NCI-H1105 (cell line): ENCODE data around the gene NDUFC2.
"Not testable (repeated sequence)": the region's sequence is repeated elsewhere in the genome, so short reads cannot be mapped to it uniquely, and the experiment has no call there.

ENCODE experiments used
- DNase-seq: peaks from one replicate; lab custom pipeline; 2025; lab: John Stamatoyannopoulos, UW

NDUFC2 gene

DNA sequence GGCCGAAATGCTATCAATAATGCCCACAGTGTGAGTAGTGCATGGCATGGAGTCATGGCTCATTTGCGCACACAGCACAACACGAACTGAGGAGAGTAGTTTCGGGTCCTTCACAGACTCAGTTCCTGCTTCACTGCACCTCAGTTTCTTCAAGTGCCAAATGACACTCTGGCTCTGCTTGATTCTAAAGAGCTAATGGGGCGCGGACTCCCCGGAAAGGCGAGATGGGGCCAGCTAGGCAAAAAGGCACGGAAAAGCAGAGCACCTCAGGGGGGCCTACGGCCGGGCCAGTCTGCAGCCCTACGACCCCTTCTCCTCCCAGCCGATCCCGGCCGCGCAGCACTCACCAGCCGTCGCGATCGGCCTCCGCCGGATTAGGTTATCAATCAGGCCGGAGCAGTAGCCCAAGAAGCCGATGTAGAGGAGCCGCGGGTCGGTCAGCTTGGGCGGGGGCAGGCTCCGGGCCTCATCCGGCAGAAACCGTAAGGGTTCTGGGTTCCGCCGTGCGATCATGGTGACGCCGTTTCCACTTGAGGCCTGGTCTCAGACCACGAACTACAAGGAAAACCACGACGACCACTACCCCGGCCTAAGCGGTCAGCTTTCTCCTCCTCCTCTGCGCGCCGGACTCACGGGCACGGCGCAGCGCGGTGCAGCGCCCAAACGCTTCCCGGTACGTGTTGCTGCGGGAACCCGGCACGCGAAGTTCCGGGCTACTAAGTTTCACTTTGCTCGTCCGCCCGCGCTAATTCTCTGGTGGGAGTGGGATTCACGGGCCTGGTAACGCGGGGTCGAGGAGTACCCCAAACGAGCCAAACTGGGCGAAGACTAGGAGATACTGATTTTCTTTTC, at the start of gene NDUFC2:
Gene NDUFC2 (minus strand): TSS at position 631 of the 852 bp plus-strand sequence. CDS start 118 bp downstream, at position 513.
- peak; percentile 75 for DNase-seq

DNA sequence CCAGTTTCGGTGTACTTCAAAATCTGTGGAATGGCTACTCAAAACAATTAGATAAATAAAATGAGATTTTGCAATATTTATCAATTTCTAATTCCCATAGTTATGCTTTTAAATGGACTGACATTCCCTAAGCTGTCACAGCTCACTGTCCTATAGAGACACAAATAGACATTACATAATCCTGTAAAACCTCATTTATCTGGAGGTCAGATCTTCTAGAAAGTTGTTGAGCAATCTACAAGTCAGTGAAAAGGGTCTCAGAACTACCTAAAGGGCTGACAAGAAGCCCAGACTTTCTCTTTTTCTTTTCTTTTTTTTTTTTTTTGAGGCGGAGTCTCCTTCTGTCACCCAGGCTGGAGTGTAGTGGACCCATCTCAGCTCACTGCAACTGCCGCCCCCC, 47.7 kb upstream of the NDUFC2 start:
- DNase-seq: no peak

DNA sequence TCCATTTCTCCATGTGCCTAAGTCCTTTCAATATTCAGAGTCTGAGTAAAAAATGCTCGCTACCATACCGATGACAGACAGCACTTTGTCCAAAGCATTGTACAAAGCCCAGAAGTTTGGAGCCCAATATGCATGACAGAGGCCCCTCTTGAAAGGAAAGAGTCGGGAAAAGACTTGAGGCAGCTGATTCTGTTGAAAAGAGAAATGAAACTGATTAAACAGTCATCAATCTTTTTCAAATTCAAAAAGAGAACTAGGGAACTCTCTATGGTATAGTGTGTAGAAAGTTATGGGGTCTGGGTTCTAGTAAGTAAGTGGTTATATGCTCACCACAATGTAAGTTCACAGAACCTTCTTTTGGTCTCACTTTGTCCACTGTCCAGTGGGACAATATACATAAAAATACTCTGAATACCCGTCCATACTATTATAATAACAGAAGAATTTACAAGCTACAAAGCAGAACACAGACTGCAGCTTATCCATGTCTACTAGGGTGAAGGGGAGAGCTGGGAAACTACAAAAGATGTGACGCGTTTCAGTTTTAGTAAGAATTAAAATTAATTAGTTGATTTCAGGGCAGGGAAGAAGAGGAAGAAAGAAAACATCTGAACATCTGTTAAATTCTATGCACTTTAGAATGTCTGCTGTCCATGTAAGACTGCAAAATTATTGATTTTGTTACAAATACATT, 33.1 kb upstream of the NDUFC2 start:
- no peak for DNase-seq

DNA sequence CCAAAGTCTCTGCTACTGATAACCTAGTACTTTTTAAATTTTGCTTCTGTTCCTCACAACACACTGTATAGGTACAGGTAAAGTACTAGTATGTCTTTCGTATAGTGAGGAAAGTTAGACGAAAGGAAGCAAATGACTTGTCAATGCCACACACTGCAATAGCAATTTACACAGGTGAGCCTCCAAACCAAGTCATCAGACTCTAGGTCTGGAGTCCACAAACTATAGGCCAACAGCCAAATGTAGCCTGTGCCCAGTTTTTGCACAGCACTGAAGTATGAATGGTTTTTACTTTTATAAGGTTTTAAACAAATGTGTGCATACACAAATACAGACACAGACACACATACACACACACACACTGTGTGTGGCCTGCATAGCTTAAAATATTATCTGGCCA, 31.6 kb upstream of the NDUFC2 start:
- DNase-seq: no peak

DNA sequence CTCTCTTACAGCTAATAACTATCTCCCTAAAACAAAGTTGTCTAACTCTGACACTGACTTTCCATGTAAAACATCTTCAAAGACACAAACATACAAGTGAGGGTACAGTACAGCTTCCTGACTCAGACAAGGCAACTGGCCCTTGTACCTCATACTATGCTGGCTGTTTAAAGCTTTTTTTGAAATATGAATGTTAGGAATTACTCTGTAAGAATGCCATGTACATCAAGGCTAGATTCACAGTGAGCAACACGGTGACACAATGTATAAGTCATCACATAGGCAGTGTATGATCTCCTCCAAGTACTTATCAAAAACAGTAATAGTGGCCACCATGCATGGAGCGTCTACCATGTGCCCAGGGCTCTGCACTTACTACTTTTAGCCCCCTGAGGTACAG, 31.2 kb upstream of the NDUFC2 start:
- DNase-seq: no peak

DNA sequence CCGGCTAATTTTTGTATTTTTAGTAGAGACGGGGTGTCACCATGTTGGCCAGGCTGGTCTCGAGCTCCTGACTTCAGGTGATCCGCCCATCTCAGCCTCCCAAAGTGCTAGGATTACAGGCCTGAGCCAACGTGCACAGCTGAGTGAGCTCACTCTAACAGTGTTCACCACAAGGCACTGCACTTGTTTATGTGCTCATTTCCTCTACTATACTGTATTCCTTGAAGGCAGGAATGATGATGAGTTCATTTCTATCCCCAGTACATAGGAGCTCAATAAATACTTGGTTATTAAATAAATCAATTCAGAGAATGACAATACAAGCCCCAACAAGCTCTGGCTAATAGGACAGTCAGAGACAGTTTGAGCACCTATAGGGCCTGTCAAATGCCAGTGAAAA, 30.7 kb upstream of the NDUFC2 start:
- DNase-seq: no peak

DNA sequence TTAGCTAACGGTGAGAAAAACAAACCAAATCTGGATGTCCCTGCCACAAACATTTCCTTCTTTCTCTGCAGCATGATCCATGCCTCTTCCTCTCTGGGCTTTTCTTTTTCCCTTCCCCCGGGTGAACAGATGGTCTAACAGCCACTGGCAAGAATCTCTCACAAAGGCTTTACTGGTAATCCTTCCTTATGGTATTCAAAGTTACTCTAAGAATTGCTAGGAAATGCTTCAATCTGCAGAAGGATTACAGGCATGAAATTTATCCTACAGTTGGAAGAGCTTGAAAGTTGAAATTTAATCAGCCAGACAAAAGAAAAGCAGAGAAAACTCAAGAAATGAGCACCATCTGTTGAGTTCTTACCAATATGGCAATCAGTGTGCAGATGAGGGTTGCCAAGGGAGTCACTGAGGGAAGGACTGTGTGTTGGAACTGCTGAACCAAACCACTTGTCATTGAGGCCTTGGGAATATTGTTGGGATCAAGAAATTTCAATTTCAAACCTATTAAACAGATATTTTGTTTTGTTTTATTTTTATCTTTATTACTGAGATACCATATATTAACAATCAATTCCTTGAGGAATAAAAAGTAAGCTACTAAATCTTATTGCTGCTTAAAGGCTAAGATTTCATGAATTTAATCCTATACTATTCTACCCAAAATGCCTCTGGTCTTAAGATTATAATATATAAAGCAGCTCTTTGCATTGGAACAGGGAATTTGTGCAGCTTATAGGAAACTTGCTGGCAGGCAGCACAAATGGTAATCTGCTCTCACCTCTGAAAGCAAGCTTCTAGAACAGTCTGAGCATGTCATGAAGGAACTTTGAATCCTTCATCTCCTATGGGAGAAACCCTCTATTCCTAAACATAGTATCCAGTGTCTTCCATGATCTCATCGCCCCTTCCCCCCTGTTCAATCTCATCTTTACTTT, 29.7 kb upstream of the NDUFC2 start:
- DNase-seq: no peak

DNA sequence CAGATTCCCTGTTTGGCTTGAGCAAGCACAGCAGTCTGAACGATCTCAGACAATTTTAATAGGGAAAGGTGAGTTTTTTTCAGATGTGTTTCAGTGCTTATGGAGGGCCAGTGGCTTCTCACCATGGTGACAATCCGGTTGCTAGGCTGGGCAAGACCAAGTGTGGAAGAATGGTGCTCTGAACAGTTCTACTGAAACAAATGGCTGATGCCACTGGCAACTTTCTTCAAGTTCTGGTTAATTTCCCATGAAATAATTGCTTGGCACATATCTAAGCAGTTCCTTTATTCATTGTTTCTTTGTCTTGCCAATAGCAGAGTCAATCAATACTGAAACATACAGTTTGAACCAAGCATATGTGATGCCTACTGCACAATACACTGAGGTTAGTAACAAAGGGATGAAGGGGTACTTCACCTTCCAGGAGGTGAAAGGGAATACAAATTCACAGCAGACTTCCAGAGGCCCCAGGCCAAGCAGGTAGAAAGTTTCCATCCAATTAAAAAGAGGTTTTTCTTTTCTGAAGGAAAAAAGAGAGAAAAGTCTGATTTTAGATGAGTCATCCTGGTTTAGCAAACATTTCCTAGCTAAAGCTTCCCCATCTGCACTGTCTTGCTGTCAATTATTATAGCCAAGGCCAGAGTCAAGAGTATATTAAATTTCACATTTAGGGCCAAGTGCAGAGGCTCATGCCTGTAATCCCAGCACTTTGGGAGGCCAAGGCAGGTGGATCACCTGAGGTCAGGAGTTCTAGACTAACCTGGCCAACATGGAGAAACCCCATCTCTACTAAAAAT, 21.2 kb upstream of the NDUFC2 start:
- no peak for DNase-seq

DNA sequence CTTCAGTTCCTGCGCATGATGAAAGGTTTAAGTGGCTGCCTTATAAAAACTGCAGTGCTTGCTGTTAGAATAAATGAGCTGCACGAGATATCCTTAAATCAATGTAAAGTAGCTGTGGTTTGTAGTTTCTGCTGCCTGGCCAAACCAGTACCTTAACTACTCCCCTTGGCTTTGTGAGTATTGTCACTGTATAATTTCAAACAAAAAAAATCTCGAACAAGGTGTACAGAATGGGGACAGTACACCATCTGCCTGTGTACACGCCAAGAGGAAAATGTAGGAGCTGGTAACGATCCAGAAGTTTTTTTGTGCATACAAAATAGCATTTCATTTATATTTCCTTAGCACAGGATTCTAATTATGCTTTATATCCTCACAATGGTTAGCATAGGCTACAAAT, 20.6 kb upstream of the NDUFC2 start:
- peak; percentile 47 for DNase-seq

DNA sequence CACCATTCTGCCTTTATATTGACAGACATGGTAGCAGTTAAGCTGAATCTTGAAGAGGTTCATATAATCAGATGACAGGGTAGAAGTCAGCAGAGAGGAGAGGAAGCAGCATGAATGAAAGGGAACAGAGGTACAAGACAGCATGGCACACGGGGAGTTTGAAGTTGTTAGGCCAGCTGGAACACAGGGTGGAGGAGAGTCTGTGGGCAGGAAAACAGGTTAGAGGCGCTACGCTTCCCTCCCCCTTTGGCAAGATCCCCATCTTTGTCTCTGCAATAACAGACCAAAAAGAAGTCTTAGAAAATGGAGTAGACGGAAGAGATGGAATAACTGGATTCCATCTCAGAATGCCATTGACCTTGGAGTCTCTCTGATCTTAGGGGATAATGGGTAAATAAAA, 20.0 kb upstream of the NDUFC2 start:
- DNase-seq: no peak

DNA sequence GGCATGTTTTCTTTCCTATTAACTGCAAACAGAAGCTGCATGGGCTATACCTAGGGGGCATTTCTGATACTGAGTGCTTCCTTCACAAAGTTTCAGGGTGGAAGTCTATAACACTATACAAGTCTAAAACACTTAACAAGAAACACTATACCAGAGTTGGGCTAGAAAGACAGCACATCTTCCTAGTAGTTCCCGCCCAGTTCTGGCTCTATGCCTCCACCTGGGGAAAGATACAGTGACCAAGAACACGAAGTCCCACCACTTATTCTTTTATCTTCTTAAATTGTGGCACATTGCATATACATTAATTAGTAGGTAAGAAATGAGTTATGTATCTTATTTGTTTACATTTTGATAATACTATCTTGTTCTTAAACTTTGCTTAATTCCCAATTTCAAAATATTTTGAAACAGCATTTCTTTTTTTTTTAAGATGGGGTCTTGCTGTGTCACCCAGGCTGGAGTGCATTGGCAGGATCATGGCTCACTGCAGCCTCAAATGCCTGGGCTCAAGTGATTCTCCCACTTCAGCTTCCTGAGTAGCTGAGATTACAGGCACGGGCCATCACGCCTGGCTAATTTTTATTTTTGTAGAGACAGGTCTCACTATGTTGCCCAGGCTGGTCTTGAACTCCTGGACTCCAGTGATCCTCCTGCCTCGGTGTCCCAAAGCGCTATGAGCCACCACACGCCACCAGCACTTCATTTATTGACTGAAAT, 18.2 kb upstream of the NDUFC2 start:
- no peak for DNase-seq

DNA sequence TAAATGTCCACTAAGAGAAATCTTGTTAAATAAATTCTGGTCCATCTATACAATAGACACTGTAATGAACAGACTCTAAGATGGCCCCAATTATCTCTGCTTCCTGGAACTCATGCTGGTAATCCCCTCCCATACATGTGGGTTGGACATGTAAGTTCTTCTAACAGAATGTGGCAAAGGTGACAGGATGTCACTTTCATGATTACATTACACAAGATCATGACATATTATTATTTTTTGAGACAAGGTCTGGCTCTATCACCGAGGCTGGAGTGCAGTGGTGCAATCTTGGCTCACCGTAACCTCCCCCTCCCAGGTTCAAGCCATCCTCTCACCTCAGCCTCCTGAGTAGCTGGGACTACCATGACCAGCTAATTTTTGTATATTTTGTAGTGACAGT, 14.6 kb upstream of the NDUFC2 start:
- DNase-seq: no peak

DNA sequence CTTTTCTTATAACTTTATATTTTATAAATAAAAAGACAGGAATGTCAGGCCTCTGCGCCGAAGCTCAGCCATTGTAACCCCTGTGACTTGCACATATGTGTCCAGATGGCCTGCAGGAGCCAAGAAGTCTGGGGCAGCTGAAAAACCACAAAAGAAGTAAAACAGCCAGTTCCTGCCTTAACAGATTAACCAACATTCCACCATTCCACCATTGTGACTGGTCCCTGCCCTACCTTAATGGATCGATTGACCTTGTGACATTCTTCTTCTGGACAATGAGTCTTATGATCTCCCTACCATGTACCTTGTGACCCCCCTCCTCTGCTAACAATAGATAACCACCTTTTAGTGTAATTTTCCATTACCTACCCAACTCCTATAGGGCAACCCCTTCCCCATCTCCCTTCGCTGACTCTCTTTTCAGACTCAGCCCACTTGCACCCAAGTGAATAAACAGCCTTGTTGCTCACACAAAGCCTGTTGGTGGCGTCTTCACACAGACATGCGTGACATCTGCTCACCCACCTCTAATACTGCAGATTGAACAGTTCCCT, 6.9 kb upstream of the NDUFC2 start:
- DNase-seq: not testable (repeated sequence)

DNA sequence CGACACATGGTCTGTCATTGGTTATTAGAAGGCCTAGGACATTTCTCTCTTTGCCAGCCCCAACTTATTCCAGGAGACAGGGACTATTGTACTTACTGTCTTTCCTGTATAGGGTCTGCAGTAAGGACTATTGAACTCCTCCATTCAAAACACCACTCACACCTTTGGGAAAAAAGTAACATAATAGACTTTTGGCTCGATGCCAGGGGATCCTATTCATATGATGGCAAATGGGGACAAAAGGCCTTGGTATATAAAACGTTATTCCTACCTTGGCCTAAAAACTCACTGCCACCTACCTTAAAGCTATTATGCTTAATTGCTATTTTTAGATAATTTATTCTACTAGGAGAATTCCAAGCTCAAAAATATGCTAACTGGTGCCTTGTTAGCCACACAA, 6.3 kb upstream of the NDUFC2 start:
- no peak for DNase-seq

DNA sequence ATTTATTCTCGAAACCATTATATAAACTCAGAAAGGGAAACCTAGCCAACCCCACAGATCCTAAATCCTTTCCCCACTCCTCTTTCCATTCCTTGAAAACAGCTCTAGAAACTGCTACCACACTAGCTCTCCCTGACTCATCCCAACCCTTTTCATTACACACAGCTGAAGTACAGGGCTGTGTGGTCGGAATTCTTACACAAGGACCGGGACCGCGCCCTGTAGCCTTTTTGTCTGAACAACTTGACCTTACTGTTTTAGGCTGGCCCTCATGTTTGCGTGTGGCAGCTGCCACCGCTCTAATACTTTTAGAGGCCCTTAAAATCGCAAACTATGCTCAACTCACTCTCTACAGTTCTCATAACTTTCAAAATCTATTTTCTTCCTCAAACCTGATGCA, 4.8 kb upstream of the NDUFC2 start:
- DNase-seq: not testable (repeated sequence)

DNA sequence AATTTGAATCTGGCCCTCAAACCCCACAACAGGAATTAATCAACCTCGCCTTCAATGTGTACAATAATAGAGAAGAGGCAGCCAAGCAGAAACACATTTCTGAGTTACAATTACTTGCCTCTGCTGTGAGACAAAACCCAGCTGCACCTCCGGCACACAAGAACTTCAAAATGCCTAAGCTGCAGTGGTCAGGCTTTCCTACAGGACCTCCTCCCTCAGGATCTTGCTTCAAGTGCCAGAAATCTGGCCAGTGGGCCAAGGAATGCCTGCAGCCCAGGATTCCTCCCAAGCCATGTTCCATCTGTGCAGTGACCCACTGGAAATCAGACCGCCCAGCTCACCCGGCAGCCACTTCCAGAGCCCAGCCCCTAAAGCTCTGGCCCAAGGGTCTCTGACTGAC, 3.4 kb upstream of the NDUFC2 start:
- DNase-seq: no peak

DNA sequence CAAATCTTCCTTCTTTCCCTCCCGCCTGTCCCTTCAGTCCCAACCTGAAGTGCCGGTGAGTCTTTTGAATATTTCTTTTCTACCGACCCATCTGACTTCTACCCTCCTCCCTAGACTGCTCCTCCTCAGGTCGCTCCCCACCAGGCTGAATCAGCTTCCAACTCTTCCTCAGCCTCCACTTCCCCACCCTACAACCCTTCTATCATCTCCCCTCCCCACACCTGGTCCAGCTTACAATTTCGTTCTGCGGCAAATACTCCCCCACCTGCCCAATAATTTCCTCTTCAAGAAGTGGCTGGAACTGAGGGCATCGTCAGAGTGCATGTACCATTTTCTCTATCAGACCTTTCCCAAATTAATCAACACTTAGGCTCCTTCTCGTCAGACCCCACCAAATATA, 2.5 kb upstream of the NDUFC2 start:
- DNase-seq: no peak

DNA sequence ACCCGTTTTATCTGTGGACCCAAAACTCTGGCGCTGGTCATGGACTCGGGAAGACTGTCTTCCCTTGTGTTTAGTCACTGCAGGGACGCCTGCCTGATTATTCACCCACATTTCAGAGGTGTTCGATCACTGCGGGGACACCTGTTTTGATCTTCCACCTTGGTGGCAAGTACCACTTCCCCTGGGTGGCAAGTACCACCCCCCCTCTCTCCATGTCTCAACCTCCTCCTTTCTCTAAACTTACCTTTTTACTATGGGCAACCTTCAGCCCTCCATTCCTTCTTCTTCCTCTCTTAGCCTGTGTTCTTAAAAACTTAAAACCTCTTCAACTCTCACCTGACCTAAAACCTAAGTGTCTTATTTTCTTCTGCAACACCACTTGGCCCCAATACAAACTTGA, 1.9 kb upstream of the NDUFC2 start:
- no peak for DNase-seq

DNA sequence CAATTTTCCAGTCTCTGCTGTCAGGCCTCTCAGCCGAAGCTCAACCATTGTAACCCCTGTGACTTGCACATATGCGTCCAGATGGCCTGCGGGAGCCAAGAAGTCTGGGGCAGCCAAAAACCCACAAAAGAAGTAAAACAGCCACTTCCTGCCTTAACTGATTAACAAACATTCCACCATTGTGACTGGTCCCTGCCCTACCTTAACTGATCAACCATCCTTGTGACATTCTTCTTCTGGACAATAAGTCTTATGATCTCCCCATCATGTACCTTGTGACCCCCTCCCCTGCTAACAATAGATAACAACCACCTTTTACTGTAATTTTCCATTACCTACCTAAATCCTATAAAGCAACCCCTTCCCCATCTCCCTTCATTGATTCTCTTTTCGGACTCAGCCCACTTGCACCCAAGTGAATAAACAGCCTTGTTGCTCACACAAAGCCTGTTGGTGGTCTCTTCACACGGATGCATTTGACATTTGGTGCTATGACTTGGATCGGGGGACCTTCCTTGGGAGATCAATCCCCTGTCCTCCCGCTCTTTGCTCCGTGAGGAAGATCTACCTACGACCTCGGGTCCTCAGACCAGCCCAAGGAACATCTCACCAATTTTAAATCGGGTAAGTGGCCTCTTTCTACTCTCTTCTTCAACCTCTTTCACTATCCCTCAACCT, 1.3 kb upstream of the NDUFC2 start:
- no peak for DNase-seq
